ENCODE measurements around the gene CWF19L1.

- TF ChIP-seq CTCF (IDR thresholded peaks at IDR 0.05) (no peak), POLR2A (IDR thresholded peaks at IDR 0.05) (no peak)
These were observed 82.6 kb downstream of the CWF19L1 start for GRCh38 chr10:100184840-100185239.
